NOMO-1 (cell line): ENCODE results near the gene LRRC75A.
"Not testable (repeated sequence)": the region's sequence is repeated elsewhere in the genome, so short reads cannot be mapped to it uniquely, and the experiment has no call there.

ENCODE experiments used
- DNase-seq, 2 experiments: peaks; one replicate each; lab custom pipeline; 2025; ENCODE audit not compliant: unreplicated experiment in 2 of 2; lab: John Stamatoyannopoulos, UW

The LRRC75A gene

DNA sequence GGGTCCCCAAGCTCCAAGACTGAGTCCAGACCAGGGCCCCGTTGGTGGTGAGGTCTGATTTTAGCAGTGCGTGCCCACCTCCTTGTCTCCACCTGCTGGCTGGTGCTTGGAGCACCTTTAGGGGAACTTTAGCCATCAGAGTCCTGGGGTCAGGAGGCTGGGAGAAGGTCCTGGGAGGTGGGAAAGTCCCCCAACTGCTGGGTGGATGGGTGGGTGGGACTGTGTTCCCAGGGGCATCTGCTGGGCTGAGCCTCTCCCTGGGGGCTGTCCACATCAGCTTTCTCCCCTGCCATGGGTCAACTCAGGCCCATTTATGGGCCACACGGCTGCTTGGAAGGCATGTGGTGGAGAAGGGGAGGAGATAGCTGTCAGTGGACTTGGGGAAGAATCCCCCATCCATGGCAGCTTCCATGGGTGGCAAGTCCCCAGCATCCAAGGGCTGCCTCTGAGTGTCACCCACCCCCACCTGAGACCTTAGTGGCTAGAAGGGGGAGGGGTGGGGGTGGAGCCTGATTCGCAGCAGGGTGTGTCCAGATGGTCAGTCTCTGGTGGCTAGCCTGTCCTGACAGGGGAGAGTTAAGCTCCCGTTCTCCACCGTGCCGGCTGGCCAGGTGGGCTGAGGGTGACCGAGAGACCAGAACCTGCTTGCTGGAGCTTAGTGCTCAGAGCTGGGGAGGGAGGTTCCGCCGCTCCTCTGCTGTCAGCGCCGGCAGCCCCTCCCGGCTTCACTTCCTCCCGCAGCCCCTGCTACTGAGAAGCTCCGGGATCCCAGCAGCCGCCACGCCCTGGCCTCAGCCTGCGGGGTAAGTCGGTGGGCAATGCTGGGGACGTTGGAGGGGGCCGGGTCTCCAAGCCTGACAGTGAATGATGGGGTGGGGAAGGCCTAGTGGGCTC, 76.7 kb downstream of the LRRC75A start, which contains the start of gene TRPV2:
TRPV2 (plus strand) TSS at position 541 of the 894 bp plus-strand sequence. CDS start 2,098 bp downstream, outside the sequence.
- DNase-seq: peak; percentile 50 to 61

DNA sequence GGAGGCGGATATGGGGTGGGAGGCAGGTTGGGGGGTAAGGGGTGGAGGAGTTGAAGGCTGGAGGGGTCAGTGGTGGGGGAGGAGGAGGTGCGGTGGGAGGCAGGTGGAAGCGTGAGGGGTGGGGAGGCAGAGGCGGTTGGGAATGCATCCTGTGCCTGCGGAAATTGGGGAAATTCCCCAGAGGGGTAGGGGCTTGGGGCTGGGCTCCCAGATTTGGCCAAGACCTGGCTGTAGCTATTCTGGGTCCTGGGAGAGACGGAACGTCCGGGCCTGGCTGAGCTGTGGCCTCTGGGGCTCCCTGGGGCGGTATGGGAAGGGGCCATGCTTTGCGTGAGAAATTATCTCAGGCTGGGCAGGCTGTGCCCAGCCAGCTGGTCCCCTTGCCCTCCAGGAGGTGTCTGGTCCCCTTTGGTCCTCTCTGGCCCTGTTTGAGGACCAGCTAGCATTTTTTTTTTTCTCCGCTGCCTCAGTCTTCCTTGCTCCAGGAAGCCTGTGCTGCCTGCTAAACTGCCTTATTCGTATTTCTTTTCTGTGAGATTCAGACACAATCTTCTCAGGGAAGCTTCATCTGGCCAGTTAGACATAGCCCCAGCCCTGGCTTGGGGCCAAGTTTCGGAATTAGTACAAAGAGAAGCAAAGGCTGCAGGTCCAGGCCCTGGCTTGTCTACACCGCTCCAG, 83.9 kb downstream of the LRRC75A start:
- peak; percentile 26 to 38 for DNase-seq

DNA sequence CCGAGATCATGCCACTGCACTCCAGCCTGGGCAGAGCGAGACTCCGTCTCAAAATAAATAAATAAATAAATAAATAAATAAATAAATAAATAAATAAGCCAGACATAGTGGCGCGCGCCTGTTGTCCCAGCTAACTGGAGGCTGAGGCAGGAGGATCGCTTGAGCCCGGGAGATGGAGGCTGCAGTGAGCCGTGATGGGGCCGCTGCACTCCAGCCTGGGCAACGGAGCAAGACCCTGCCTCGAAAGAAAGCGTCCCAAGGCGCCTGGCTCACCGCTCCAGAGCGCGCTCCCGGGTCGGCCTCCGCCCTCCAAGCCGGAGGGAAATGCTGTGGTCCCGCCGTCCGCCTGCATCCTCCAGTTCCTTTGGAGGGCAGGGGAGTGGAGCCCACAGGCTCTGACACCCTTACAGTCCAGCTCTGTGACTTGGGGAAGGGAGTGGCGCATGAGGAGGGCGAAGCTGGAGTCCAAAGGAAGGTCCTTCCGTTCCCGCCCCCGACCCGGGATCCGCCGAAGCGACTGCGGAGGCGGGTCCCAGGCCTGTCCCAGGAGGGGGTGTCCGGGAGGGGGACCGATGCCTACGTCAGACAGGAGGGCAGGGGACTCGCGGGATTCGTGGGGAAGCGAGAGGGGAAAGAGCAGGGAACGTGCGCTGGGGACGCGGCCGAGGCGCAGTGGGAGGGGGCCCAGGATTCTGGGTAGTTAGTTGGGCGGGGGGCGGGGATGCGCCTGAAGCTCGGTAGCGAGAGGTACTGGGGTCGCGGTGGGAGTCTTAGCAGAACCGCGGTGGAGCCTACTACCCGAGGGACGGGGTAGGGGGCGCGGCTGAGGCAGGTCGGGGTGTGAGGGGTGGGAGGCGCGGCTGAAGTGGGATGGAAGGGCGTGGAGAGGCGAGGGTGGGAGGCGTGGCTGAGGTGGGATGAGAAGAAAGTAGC, 85.0 kb downstream of the LRRC75A start:
- DNase-seq: no peak

DNA sequence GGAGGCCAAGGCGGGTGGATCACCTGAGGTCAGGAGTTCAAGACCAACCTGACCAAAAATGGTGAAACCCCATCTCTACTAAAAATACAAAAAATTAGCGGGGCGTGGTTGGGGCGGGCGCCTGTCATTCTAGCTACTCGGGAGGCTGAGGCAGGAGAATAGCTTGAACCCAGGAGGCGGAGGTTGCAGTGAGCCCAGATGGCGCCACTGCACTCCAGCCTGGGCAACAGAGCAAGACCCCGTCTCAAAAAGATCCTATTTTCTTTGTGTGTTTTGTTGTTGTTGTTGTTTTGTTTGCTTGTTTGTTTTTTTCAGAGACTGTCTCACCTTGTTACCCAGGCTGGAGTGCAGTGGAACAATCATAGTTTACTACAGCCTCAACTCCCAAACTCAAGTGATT, 88.1 kb downstream of the LRRC75A start:
- not testable (repeated sequence) for DNase-seq

DNA sequence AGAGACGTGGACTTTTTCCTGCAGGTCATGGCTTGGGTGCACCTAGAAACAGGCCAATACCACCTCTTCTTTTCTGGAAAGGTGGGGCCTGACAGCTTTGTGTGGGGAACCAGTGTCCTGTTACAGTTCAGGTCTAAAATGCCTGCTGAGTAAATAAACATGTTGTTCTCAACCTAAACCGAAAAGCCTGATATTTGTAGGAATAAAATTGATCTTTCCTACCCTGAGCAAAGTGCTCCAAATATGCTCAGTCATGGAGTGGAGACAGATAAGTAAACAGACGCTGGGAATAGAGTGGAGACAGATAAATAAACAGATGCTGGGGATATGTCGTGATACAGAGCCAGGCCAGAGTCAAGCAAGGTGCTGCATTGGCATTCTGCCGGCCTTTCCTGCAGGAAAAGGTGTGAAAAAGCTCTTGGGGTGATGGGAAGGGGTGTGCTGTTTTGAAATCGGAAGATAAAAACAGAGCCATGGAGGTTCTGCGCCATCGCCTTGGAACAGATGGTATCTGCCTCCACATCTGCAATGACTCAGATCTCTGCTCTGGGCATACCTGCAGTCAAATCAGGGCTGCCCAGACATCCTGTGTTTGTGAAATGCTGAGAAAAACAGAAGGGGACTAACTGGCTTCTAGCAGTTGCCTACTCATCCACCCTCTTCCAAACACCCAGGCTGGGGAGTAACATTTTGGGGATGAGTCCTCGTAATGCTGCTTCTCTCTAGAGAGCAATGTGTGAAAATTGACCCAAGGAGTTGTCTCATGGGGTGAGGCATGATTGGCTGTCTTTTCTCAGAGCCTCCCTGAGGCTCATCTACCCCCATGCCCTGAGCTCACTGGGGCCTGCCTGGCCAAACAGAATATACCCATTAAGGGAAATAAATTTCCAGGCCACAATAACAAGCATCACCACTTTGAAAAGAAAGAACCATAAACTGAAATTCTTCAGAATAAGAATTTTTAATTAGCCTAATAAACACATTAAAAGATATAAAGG, 93.4 kb downstream of the LRRC75A start:
- no peak for DNase-seq

DNA sequence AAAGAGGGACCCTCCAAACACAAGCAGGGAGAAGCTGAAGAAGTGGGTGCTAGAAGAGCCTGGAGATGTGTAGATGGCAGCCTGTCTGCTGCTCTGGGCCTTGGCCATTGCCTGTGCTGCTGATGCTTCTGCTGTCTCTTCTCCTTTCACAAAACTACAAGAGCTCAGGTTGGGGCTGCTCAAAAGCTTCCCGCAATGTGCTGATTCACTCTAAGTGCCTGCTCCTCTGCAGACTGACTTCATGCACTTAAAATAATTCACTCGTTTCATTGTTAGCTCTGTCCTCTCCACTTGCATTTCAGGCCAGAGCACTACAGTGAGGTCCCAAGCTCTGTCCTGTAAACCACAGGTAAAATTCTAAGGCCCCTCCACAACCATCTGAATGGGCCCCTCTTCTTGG, 95.3 kb downstream of the LRRC75A start:
- not testable (repeated sequence) for DNase-seq

DNA sequence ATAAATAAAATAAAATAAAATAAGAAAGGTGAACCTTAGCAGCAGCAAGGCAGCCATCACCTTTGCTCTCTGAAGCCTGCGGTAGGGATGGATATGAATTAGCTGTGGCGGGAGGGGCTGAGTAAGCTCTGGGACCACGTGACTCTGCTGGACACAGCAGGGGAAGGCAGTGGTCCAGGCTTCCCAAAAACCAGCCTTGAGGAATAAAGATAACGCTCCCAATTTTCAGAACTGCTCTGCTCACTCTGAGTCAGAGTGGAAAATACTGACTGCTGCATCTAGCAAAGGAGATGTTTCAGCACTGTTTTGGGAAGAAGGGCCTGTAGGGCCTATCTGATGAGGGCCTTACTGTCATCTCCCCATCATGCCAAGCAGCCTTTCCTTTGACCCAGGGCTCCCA, 96.1 kb downstream of the LRRC75A start:
- not testable (repeated sequence) for DNase-seq

DNA sequence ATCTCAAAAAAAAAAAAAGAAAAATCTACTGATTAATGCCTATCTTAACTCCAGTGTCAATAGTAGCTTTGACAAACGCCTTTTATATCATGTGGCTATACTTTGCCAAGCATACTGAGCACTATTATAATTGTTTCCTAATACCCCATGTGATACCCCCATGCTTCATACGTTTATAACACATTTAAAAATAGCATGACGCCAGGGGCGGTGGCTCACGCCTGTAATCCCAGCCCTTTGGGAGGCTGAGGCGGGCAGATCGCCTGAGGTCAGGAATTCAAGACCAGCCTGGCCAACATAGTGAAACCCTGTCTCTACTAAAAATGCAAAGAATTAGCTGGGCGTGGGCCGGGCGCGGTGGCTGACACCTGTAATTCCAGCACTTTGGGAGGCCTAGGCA, 99.5 kb downstream of the LRRC75A start:
- DNase-seq: not testable (repeated sequence)
